HG02642 (cell line): ENCODE results near the gene PLA2G15.

ENCODE experiments used
- ATAC-seq: cut with Tn5 transposase; IDR thresholded peaks from one replicate; pipeline ENCODE4 v1.9.1; 2021; ENCODE audit warnings: mild to moderate bottlenecking; ENCODE audit not compliant: unreplicated experiment, poor library complexity

The PLA2G15 gene

GRCh38 chr16:68244903-68245853 lies at the start of gene PLA2G15:
TSS of gene PLA2G15 (plus strand) at chr16:68245373. CDS start at chr16:68245427, 54 bp downstream.
- ATAC-seq = peak; percentile 85

GRCh38 chr16:68197250-68197649 lies 47.9 kb upstream of the PLA2G15 start:
- no peak for ATAC-seq

- no peak for ATAC-seq
Observed at GRCh38 chr16:68200088-68200783, 44.9 kb upstream of the PLA2G15 start.

GRCh38 chr16:68202091-68202519 lies 43.1 kb upstream of the PLA2G15 start:
- ATAC-seq = no peak

DNA sequence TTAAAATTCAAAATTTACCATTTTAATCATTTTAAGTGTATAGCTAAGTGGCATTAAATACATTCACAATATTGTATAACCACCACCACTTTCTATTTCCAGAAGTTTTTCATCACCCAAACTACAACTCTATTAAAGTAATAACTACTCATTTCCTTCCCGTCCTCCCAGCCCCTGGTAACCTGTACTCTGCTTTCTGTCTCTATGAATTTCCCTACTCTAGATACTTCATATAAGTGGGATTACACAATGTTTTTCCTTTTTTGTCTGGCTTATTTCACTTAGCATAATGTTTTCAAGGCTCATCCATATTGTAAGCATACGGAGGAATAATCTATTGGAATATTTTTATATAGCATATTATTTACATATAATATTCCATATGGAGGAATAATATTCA lies 38.9 kb upstream of the PLA2G15 start:
- ATAC-seq = no peak

DNA sequence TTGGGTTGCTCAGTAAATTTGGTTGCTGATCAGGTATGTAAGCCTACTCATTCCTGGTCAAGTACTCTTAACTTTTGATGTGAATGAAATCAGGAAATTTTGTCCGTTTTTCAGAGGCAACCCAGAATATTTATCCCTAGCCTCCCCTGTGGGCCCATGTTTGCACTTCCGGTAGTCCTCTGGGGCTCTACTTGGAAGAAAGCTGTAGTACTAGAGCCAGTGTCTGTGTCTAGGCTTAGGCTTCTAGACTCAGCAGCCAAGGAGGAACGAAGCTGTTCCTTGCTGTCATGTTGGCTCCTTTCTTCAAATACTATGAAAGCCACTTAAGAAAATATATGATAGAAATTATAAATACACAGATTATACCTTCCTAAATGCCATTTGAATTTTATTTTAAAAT lies 30.4 kb upstream of the PLA2G15 start:
- no peak for ATAC-seq

GRCh38 chr16:68215302-68215701 lies 29.9 kb upstream of the PLA2G15 start:
- no peak for ATAC-seq

- ATAC-seq = no peak
Observed at GRCh38 chr16:68216240-68216639, 28.9 kb upstream of the PLA2G15 start.

- ATAC-seq = no peak
Observed at GRCh38 chr16:68217506-68217905, 27.7 kb upstream of the PLA2G15 start.

DNA sequence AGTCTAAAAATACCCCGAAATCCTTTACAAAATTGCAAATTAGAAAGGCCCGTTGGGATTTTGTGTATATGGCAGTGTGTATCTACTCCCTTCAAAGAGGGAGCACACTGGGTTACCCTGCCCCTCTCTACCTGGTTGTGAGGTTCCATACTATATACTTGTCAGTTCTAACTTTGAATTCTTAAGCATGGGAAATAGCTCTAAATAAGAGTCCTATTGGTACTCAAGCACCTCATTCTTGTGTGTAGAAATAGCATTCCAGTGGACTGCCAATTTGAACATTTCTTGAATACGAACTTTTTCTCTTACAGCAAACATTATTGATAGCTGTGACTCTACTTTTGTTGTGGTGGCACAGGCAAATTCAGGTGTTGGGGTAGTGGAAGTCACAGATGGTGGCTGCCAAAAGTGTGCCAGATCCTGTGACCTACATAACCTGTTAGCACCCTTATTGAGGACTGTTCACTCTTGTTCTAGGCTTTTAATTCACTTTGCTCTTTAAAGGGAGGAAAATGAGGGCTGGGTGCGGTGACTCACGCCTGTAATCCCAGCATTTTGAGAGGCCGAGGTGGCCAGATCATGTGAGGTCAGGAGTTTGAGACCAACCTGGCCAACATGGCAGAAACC lies 25.3 kb upstream of the PLA2G15 start:
- ATAC-seq = no peak

- ATAC-seq = no peak
Observed at GRCh38 chr16:68223072-68223471, 22.1 kb upstream of the PLA2G15 start.

DNA sequence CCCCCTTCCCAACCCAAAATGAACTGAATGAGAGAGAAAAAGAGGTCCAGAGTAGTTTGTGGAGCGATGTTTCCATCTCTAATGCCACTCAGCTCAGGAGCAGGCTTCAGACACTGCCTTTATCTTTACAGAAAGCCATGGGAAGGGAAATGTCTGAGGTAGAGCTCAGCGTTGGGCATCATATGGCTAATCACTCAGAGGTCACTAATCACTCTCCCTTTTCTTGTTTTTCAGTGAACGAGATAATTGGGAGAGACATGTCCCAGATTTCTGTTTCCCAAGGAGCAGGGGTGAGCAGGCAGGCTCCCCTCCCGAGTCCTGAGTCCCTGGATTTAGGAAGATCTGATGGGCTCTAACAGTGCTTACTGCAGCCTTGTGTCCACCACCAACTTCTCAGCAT lies 19.1 kb upstream of the PLA2G15 start:
- no peak for ATAC-seq

- ATAC-seq = no peak
Observed at GRCh38 chr16:68227183-68227793, 17.9 kb upstream of the PLA2G15 start.

DNA sequence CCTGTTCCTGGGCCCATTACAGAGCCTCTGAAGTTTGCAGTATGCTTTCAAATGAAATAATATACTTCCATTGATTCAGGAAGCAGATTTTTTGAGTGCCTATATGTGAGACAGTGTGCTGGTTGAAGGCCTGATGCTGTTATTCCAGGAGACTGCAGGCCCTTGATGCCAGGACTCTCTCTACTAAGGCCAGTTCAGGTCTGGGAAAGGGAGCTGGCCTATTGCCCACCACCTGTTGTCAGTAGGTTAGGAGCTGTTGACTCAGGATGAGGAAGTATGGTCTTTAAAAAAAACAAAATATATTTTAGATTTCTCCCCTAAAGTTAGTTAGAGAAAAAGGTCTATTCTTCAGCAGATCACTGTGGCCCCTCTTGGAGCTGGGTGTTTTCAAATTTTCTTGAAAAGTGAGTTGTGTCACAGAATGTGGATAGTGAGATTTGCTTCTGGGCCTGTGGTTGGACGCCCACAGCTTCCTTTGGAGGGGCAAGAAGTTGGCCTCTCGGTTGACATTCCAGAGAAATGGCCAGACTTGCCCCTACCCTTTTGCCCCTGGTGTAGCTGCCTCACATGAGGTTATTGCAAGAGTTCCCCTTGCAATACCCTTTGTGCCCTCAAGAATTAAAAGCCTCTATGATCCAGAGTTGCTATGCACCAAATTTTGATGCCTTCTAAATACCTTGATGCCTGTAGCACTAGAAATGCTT lies 17.2 kb upstream of the PLA2G15 start:
- no peak for ATAC-seq

- no peak for ATAC-seq
Observed at GRCh38 chr16:68228652-68229051, 16.5 kb upstream of the PLA2G15 start.

DNA sequence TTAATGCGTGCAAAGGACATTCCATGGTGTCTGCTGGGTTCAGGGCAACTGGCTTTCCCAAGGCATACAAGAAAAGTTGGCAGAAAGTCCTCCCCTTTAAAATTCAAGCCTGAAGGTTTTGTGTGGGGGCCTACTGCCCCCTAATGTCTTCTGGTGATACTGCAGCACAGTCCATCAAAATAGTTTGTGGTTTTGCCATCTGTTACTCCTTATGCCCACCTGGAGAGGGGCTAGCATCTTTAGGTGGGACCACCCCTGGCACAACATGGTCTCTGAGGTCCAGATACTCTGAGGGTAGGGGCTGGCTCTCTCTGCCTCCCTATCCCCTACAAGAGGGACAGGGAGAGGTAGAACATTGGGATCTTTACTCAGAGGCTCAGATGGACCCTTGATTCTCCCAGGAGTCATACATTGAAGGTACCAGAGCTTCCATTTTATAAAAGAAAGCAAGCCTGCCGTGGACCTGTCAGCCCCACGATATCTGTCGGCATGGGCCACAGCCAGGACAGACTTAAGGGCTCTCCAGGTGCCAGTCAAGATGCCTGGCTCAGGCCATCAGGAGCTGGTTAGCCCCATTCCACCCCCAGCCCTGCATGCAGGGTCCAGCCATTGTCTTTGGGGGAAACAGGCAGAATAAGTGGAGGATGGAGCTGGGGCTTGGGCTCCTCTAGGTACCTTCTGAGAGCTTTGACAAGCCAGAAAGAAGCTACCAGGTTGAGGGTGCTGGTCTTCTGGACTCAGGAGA lies 15.6 kb upstream of the PLA2G15 start:
- ATAC-seq = no peak

- no peak for ATAC-seq
Observed at GRCh38 chr16:68230176-68230571, 15.0 kb upstream of the PLA2G15 start.

GRCh38 chr16:68230956-68231355 lies 14.2 kb upstream of the PLA2G15 start:
- no peak for ATAC-seq

DNA sequence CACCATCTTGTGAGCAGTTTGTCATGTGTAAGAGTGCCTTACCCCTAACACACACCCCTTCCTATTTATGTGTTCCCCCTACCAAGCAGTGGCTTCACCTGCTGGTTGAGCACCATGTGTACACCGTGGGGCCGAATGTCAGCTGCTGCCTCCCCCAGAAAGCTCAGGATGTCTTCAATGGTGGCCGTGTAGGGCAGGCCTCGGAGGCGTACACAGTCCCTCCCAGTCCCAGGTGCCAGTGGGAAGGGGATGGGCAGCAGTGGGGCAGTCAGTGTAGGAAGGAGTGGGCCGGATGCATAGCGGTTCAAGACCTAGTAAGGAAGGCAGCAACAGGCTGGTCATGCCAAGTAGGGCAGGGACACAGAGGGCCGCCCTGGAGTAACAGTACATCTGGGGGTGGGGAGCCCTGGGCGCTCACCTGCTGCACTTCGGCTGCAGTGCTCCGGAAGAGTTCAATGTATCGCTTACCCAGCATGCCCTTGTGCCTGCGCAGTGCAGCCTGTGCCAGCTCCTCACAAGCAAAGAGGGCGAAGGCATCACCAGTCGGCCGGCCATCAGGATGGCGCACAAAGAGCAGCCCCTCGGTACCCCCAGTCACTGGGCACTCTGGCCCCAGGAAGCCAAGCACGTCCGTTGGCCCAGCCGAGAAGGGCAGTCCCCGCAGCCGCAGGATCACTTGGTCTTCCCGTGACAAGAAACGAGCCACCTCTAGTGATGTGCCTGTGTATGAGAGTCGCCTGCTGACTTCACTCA lies 13.6 kb upstream of the PLA2G15 start:
- no peak for ATAC-seq
